KMS-11 (cell line): ENCODE results near the gene BSDC1.

ENCODE experiments used
- H2AFZ ChIP-seq: fragments of 200-600 bp; sonication (generic); 2 replicates; pipeline ENCODE4 v1.6.1; 2016; ENCODE audit warnings: antibody characterized with exemption, mixed run types, low read depth
- H3K27ac ChIP-seq: fragments of 200-600 bp; sonication (generic); 2 replicates; pipeline ENCODE4 v1.6.1; 2016; ENCODE audit warnings: mild to moderate bottlenecking, mixed run types
- H3K27me3 ChIP-seq: fragments of 200-600 bp; sonication (generic); 2 replicates; pipeline ENCODE4 v1.6.1; 2017; ENCODE audit warnings: mild to moderate bottlenecking, low read depth, mixed run types, moderate library complexity; ENCODE audit not compliant: insufficient read depth
- H3K36me3 ChIP-seq: fragments of 200-600 bp; sonication (generic); 2 replicates; pipeline ENCODE4 v1.6.1; 2017; ENCODE audit warnings: mild to moderate bottlenecking, mixed run types; ENCODE audit not compliant: insufficient read depth
- H3K4me1 ChIP-seq: fragments of 200-600 bp; sonication (generic); 2 replicates; pipeline ENCODE4 v1.6.1; 2016; ENCODE audit warnings: mild to moderate bottlenecking, low read depth, mixed run types; ENCODE audit not compliant: poor library complexity, severe bottlenecking
- H3K4me2 ChIP-seq: fragments of 200-600 bp; sonication (generic); 2 replicates; pipeline ENCODE4 v1.7.0; 2016; ENCODE audit warnings: mild to moderate bottlenecking, mixed run types
- H3K4me3 ChIP-seq: fragments of 200-600 bp; sonication (generic); IDR thresholded peaks from 2 replicates; pipeline ENCODE4 v1.6.1; 2017; ENCODE audit warnings: low read depth, low read length, mixed read lengths; ENCODE audit not compliant: insufficient read depth
- H3K79me2 ChIP-seq: fragments of 200-600 bp; sonication (generic); 2 replicates; pipeline ENCODE4 v1.6.1; 2016; ENCODE audit warnings: low read depth, mixed run types; ENCODE audit not compliant: insufficient read depth
- H3K9ac ChIP-seq: fragments of 200-600 bp; sonication (generic); 2 replicates; pipeline ENCODE4 v1.6.1; 2016; ENCODE audit warnings: mild to moderate bottlenecking, mixed run types
- H4K20me1 ChIP-seq: fragments of 200-600 bp; sonication (generic); 2 replicates; pipeline ENCODE4 v1.6.1; 2016; ENCODE audit warnings: mild to moderate bottlenecking, mixed run types; ENCODE audit not compliant: insufficient read depth
- TF ChIP-seq, protein P1 (sequence below): fragments of 200-600 bp; sonication (generic); conservative IDR thresholded peaks from 2 replicates; pipeline ENCODE4 v1.6.1; 2017; ENCODE audit warnings: low read depth, mild to moderate bottlenecking, antibody characterized with exemption, low read length, moderate library complexity, mixed read lengths

BSDC1 gene

DNA sequence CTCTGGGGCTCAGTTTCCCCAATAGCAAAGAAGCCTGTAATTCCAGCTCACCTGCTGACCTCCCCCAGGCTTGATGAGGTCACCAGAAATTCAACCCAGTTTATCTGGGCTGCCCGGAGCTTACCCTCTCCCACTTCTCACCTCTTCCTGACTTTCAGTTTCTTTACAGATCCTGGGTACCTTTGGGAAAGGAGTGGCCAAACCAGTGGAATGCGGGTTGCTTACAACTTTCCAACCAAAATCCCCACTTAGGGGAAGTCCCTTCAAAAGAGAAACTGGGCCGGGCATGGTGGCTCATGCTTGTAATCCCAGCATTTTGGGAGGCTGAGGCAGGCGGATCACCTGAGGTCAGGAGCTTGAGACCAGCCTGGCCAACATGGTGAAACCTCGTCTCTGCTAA lies 52.3 kb downstream of the BSDC1 start:
- H3K27ac ChIP-seq, result no peak overlapping the region
- H3K4me1 ChIP-seq, result peaks cover 35% of the 10 kb centered on the region
- no peaks in the 10 kb centered on the region for H4K20me1 ChIP-seq
- no peak overlapping the region for H3K4me3 ChIP-seq
- H3K27me3 ChIP-seq, result no peaks in the 10 kb centered on the region
- no peaks in the 10 kb centered on the region for H3K36me3 ChIP-seq
- no peak overlapping the region for H3K9ac ChIP-seq
- H3K4me2 ChIP-seq, result peak overlapping the region; percentile 54; the same call in 1 of the 2 replicates
- no peak overlapping the region for H2AFZ ChIP-seq
- no peaks in the 10 kb centered on the region for H3K79me2 ChIP-seq
- TF ChIP-seq, protein P1, sequence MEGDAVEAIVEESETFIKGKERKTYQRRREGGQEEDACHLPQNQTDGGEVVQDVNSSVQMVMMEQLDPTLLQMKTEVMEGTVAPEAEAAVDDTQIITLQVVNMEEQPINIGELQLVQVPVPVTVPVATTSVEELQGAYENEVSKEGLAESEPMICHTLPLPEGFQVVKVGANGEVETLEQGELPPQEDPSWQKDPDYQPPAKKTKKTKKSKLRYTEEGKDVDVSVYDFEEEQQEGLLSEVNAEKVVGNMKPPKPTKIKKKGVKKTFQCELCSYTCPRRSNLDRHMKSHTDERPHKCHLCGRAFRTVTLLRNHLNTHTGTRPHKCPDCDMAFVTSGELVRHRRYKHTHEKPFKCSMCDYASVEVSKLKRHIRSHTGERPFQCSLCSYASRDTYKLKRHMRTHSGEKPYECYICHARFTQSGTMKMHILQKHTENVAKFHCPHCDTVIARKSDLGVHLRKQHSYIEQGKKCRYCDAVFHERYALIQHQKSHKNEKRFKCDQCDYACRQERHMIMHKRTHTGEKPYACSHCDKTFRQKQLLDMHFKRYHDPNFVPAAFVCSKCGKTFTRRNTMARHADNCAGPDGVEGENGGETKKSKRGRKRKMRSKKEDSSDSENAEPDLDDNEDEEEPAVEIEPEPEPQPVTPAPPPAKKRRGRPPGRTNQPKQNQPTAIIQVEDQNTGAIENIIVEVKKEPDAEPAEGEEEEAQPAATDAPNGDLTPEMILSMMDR, result no peak

DNA sequence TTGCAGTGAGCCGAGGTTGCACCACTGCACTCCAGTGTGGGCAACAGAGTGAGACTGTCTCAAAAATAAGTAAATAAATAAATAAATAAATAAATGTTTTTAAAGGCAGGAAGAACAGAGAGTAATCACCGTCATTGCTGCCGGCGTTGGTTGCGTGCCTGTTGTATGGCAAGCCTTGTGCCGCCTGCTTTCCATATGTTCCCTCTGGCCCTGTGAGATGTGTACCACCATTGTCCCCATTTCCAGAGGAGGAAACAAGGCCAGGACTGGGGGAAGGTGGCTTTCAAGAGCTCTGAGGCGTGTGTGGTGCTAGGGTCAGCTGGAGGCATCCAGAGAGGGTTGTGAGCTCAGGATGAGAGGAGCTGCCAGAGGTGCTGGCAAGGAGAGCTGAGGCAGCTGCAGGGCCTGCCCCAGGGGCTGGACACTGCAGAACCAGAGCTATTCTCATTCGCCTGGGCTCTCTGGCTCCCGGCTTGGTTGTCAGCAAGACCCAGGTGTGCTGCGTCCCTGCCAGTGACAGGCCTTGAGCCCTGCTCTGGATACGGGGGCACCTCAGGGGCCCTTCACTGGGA lies 53.0 kb downstream of the BSDC1 start:
- no peak overlapping the region for H3K9ac ChIP-seq
- H3K4me3 ChIP-seq, result no peak overlapping the region
- H3K27me3 ChIP-seq, result no peaks in the 10 kb centered on the region
- H3K36me3 ChIP-seq, result no peaks in the 10 kb centered on the region
- H2AFZ ChIP-seq, result no peak overlapping the region
- H4K20me1 ChIP-seq, result no peaks in the 10 kb centered on the region
- no peaks in the 10 kb centered on the region for H3K79me2 ChIP-seq
- H3K4me1 ChIP-seq, result peaks cover 42% of the 10 kb centered on the region
- TF ChIP-seq, protein P1, result no peak
- H3K4me2 ChIP-seq, result no peak overlapping the region
- H3K27ac ChIP-seq, result no peak overlapping the region

DNA sequence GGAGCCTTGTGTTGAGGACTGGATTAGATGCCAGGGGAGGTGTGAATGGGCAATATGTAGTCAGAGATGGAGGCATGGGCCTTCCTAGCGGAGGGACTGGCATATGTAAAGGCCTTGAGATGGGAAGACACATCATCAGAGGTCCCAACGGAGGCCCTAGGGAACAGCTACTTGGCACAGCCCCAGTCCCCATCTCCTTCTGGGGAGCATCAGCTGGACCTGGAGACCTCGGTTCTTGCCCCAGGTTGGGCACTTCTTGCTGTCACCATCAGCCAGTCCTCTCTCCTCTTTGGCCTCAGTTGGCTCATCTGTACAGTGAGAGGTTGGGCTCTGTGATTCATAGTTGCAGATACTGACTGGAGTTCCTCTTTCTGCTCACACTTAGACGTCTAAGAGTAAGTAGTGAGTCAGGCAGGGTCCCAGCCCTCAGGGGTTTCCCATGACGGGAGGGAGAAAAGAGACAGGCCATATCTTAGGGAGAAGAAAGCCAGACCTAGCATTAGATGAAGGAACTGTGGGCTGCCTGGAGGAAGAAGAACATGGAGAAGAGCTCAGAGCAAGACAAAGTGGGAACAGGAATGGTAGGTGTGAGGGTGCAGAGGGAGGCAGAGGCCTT lies 54.8 kb downstream of the BSDC1 start:
- no peak overlapping the region for H3K4me2 ChIP-seq
- H2AFZ ChIP-seq, result no peak overlapping the region
- H3K4me1 ChIP-seq, result peaks cover 48% of the 10 kb centered on the region

DNA sequence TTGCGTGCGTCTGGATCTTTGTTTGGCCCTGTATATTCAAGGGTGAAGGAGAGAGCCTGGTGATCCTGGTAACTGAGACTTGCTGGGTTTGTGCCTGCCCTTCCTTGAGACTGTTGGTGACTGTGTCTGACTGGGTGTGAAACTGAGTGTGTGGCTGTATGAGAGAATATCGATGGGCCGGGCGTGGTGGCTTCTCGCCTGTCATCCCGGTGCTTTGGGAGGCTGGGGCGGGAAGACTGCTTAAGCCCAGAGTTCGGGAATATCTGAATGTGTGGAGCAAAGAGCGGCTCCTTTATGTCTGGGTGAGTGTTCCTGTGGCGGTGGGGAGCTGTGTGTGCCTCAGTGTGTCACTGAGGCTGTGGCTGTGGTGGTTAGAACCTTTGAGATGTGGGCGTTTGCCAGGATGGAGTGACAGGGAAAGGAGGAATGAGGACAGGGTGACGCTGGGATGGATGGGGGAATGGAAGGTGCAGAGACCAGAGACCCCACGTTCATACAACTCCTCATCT lies 55.5 kb downstream of the BSDC1 start:
- TF ChIP-seq, protein P1, result no peak
- Histone ChIP-seq H4K20me1 (no peaks in the 10 kb centered on the region), H3K27me3 (no peaks in the 10 kb centered on the region), H3K9ac (no peak overlapping the region), H3K27ac (no peak overlapping the region), H2AFZ (no peak overlapping the region), H3K4me2 (peak overlapping the region; percentile 92), H3K4me3 (no peak overlapping the region), H3K4me1 (peaks cover 56% of the 10 kb centered on the region), H3K79me2 (no peaks in the 10 kb centered on the region), H3K36me3 (no peaks in the 10 kb centered on the region)

More for the DNA sequence above, 54.8 kb downstream of the BSDC1 start:
- no peaks in the 10 kb centered on the region for H3K79me2 ChIP-seq
- no peaks in the 10 kb centered on the region for H4K20me1 ChIP-seq
- no peaks in the 10 kb centered on the region for H3K27me3 ChIP-seq
- H3K27ac ChIP-seq, result no peak overlapping the region
- TF ChIP-seq, protein P1, result no peak
- H3K36me3 ChIP-seq, result no peaks in the 10 kb centered on the region
- no peak overlapping the region for H3K4me3 ChIP-seq
- H3K9ac ChIP-seq, result no peak overlapping the region
